GM19467 (cell line): ENCODE measurements around the gene GSK3A.
A peak's percentile ranks its signal among the peaks of the same experiment; 100 is the strongest.

ENCODE experiments used
- ATAC-seq: cut with Tn5 transposase; IDR thresholded peaks from one replicate; pipeline ENCODE4 v1.9.1; 2021; ENCODE audit warnings: mild to moderate bottlenecking, moderate library complexity; ENCODE audit not compliant: unreplicated experiment

The GSK3A gene

GRCh38 chr19:42201489-42202289 lies 40.7 kb downstream of the GSK3A start:
- ATAC-seq: no peak

GRCh38 chr19:42200116-42200715 lies 42.2 kb downstream of the GSK3A start:
- no peak for ATAC-seq

DNA sequence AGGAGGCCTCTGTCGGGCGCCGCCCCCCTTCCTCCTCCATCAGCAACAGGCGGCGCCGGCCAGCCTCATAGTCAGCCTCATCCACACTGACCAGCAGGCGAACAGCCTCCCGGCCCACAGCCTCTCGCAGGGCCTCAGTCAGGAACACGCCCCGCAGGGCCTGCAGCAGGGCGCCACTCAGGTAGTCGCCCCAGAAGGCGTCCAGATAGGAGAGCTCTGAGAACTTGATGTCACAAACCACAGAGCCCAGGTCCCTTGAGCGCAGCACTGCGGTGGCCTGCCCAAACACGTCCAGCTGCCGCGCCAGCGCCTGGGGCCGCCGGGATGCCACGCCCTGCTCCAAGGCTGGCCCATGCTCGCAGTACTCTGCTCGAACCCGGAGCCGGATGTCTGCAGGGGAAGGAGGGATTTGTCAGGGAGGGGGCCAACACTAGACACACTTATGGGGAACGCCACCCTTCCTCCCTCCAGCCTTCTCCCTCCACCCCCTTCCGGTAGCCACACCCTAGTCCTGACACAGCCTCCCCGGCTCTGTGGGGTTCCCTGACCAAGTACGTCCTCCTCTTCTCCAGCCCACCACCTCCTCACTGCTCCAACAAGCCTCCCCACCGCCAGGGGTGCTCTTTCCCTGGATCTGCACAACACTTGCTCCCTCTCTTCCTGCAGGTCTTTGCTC lies 42.8 kb downstream of the GSK3A start:
- peak; percentile 41 for ATAC-seq

GRCh38 chr19:42198676-42199439 lies 43.5 kb downstream of the GSK3A start:
- peak; percentile 54 for ATAC-seq

DNA sequence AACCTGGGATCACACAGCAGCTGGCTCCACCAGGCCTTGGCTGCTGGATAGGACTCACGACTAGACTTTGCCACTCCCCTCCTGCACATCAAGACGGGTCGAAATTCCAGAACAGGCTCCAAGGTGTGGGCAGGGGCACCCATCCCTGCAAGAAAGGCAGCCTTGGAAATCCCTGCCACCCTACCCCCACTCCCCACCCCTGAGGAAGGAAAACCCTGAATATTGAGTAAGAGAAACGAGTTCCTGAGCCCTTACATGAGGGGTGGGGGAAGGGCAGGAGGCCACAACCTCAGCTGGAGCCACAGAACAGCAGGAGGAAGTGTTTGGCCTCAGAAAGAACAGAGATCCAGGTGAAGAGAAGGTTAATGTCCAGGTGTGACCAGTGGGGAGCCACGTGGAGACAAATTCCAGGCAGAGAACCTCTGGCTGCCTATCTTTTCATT lies 45.0 kb downstream of the GSK3A start:
- ATAC-seq: no peak

GRCh38 chr19:42196011-42197001 lies 46.1 kb downstream of the GSK3A start:
- no peak for ATAC-seq

- ATAC-seq: no peak
Measured at GRCh38 chr19:42193706-42194105, 48.7 kb downstream of the GSK3A start.

- no peak for ATAC-seq
Measured at GRCh38 chr19:42193294-42193693, 49.1 kb downstream of the GSK3A start.

DNA sequence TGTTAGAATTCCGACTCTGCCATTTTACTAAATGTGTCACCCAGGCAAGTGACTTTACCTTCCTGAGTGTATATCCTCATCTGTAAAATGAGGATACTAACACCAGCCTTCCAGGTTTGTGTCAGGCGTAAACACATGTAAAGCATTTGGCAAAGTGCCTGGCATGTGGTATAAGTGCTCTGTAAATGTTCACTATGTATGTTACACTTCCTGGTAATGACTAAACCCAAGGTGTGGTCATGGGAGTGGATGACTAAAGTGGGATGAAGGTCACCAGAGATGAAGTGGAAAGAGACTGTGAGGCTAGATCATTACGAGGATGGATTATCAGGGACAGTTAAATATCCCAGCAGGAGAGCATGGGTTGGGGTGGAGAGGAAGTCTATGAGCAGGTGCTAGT lies 50.5 kb downstream of the GSK3A start:
- no peak for ATAC-seq

- ATAC-seq: no peak
Measured at GRCh38 chr19:42191330-42191729, 51.1 kb downstream of the GSK3A start.

DNA sequence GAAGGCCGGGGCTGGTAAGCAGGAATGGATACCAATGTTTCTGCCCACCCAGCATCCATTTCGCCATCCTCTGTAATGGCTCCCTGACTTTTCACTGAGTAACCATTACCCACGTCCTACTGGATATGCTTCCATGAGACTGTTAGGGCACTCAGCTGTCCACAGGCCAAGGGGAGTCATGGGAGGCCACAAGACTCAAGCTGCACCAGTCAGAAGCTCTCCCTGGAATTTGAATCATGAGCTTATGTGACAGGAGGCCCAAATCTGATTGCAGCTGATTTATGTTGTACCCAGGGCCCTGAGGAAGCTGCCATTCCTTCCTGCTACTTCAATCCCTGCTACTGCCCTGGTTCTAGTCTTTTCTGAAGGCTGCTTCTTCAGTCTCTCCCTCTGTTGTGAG lies 53.3 kb downstream of the GSK3A start:
- no peak for ATAC-seq

GRCh38 chr19:42188665-42189064 lies 53.7 kb downstream of the GSK3A start:
- no peak for ATAC-seq

DNA sequence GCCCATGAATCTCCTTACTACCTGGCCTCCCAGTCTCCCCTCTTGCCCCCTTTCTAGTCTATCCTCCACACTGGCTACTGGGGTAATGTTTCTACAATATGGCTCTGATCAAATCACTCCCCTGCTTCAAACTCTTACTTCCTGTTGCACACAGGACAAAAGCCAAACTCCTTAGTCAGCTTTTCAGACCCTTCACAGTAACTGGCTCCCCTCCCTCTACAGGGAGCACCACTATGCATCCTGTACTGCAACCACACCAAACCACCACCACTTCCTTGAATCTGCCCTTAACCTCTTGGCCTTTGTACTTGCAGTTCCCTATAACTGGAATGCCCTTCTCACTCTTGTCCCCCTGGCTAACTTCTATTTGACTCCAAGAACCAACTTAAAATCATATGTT lies 57.1 kb downstream of the GSK3A start:
- ATAC-seq: no peak

GRCh38 chr19:42184401-42184861 lies 58.0 kb downstream of the GSK3A start:
- ATAC-seq: no peak
